Thoracic aorta (tissue), 2 donors: Measurements from ENCODE around the gene RIT1. TPM values are rescaled to one million over a fixed set of nuclear protein-coding genes. Genes with fewer than 3 reads are reported as not detected.

Source experiments
- ATAC-seq: fragments of 150-250 bp; one replicate; pipeline ENCODE4 v1.8.0; 2017; ENCODE audit warnings: low read depth; ENCODE audit not compliant: insufficient number of reproducible peaks, low FRiP score
- DNase-seq: peaks from one replicate; pipeline ENCODE4 v3.0.0-alpha.2; 2020; ENCODE audit warnings: low spot score
- H3K27ac ChIP-seq, 2 donors: fragments of 200-600 bp; sonication (generic); 1 replicate in 1 of 2; 2 replicates in 1 of 2; pipeline ENCODE4 v1.5.1; 2016; ENCODE audit warnings: mild to moderate bottlenecking in 2 of 2, moderate library complexity in 2 of 2
- H3K27me3 ChIP-seq: fragments of 200-600 bp; sonication (generic); replicated peaks from 2 replicates; pipeline ENCODE4 v1.6.0; 2016; ENCODE audit warnings: mild to moderate bottlenecking; ENCODE audit not compliant: insufficient read depth
- H3K36me3 ChIP-seq: fragments of 200-600 bp; sonication (generic); one replicate; pipeline ENCODE4 v1.5.1; 2016
- H3K4me1 ChIP-seq, 2 donors: fragments of 200-600 bp; sonication (generic); 1 replicate in 1 of 2; 2 replicates in 1 of 2; pipeline versions ENCODE4 v1.5.1 to v1.6.0; 2016; ENCODE audit warnings: low read depth in 2 of 2, mild to moderate bottlenecking in 1 of 2; ENCODE audit not compliant: control insufficient read depth in 1 of 2
- H3K4me3 ChIP-seq: fragments of 200-600 bp; sonication (generic); 2 replicates; pipeline ENCODE4 v1.5.1; 2016; ENCODE audit warnings: mild to moderate bottlenecking
- H3K9me3 ChIP-seq: fragments of 200-600 bp; sonication (generic); 2 replicates; pipeline ENCODE4 v1.5.1; 2016
- CTCF ChIP-seq: fragments of 200-600 bp; sonication (generic); IDR thresholded peaks from one replicate; pipeline ENCODE4 v1.5.1; 2019; ENCODE audit warnings: antibody characterized with exemption
- total RNA-seq, 2 donors: library from RNA; depleted of rRNA; stranded (reverse); fragments of >200 nt; gene quantifications; one replicate each; pipeline versions ENCODE4 v1.1.0 to v1.2.3, GENCODE V29; 2016

RIT1 gene
- total RNA-seq: 10 to 100 TPM; 27.1 to 42.8 TPM

- peaks cover 15 to 46% of the 10 kb centered on the region in 2 donors for H3K4me1 ChIP-seq
- H3K4me3 ChIP-seq: peak within 1 kb of the TSS; percentile 96
- H3K27ac ChIP-seq: peak within 1 kb of the TSS; percentile 83 to 93
- H3K27me3 ChIP-seq: no peaks in the 10 kb centered on the region
- TF ChIP-seq CTCF: peak; percentile 39
- peak; percentile 80 for ATAC-seq
- peaks cover 42% of the 10 kb centered on the region for H3K36me3 ChIP-seq
- no peaks in the 10 kb centered on the region for H3K9me3 ChIP-seq
- peak; percentile 56 for DNase-seq
These were observed at the start of gene RIT1 for GRCh38 chr1:155911156-155912055. TSS of gene RIT1 (minus strand) at chr1:155911349. CDS start at chr1:155910761, 588 bp downstream.

- no peak for TF ChIP-seq CTCF
- no peak for ATAC-seq
- Histone ChIP-seq H3K27ac (peak overlapping the region; percentile 82 to 94), H3K36me3 (peaks cover 75% of the 10 kb centered on the region), H3K9me3 (no peaks in the 10 kb centered on the region), H3K27me3 (no peaks in the 10 kb centered on the region), H3K4me1 (peaks cover 18 to 43% of the 10 kb centered on the region in 2 donors), H3K4me3 (no peak overlapping the region)
- DNase-seq: no peak
These were observed 49.1 kb upstream of the RIT1 start for GRCh38 chr1:155960081-155960745.

GRCh38 chr1:155957411-155957915, 46.3 kb upstream of the RIT1 start:
- H3K27me3 ChIP-seq: no peaks in the 10 kb centered on the region
- TF ChIP-seq CTCF: no peak
- no peak overlapping the region for H3K27ac ChIP-seq
- ATAC-seq (no peak), DNase-seq (no peak)
- H3K4me3 ChIP-seq: no peak overlapping the region
- H3K36me3 ChIP-seq: peaks cover 81% of the 10 kb centered on the region
- H3K9me3 ChIP-seq: no peaks in the 10 kb centered on the region
- peaks cover 12 to 29% of the 10 kb centered on the region in 2 donors for H3K4me1 ChIP-seq

GRCh38 chr1:155954645-155955044, 43.5 kb upstream of the RIT1 start:
- peaks cover 0 to 1% of the 10 kb centered on the region in 2 donors for H3K4me1 ChIP-seq
- no peaks in the 10 kb centered on the region for H3K9me3 ChIP-seq
- ATAC-seq (no peak), DNase-seq (no peak)
- no peak overlapping the region for H3K27ac ChIP-seq
- peaks cover 92% of the 10 kb centered on the region for H3K36me3 ChIP-seq
- no peaks in the 10 kb centered on the region for H3K27me3 ChIP-seq
- no peak for TF ChIP-seq CTCF
- H3K4me3 ChIP-seq: no peak overlapping the region

GRCh38 chr1:155952505-155952890, 41.3 kb upstream of the RIT1 start:
- H3K27me3 ChIP-seq: no peaks in the 10 kb centered on the region
- H3K36me3 ChIP-seq: peaks cover 90% of the 10 kb centered on the region
- peak overlapping the region in 1 of 2 donors; percentile 35 for H3K27ac ChIP-seq
- no peaks in the 10 kb centered on the region for H3K4me1 ChIP-seq
- H3K4me3 ChIP-seq: no peak overlapping the region
- no peaks in the 10 kb centered on the region for H3K9me3 ChIP-seq
- DNase-seq (no peak), ATAC-seq (no peak)
- TF ChIP-seq CTCF: no peak
